ENCODE data around the gene RGL1. TPM values are rescaled to one million over a fixed set of nuclear protein-coding genes. Genes with fewer than 3 reads are reported as not detected.

RGL1 gene
- total RNA-seq, 4 donors from 2014 or later: 11.6 to 22.5 (median 15.0) TPM

GRCh38 chr1:183885142-183885735 is 80.3 kb downstream of the RGL1 start:
- intact Hi-C loops (cut with DNase I; ENCODE audit: low total_unique reads): no loop called here
- H3K4me3 ChIP-seq (ENCODE audit: low read depth, poor library complexity, severe bottlenecking): no peak overlapping the region
- TF ChIP-seq POLR2A (IDR thresholded peaks at IDR 0.05) (no peak), CTCF (IDR thresholded peaks at IDR 0.05) (no peak)
- no peak for DNase-seq (ENCODE audit: low spot score in 2 of 2)
- WGBS, 2 donors: 89 to 90% methylated on average over 1 of the region's 1 CpG

GRCh38 chr1:183886083-183886828 is 81.3 kb downstream of the RGL1 start:
- H3K4me3 ChIP-seq (ENCODE audit: low read depth, poor library complexity, severe bottlenecking): no peak overlapping the region
- intact Hi-C loops (cut with DNase I; ENCODE audit: low total_unique reads): no loop called here
- no peak for TF ChIP-seq POLR2A (IDR thresholded peaks at IDR 0.05)
- no peak for TF ChIP-seq CTCF (IDR thresholded peaks at IDR 0.05)
- DNase-seq (ENCODE audit: low spot score in 2 of 2): no peak
- WGBS, 2 donors: 82 to 83% methylated on average over 3 of the region's 3 CpGs

DNA sequence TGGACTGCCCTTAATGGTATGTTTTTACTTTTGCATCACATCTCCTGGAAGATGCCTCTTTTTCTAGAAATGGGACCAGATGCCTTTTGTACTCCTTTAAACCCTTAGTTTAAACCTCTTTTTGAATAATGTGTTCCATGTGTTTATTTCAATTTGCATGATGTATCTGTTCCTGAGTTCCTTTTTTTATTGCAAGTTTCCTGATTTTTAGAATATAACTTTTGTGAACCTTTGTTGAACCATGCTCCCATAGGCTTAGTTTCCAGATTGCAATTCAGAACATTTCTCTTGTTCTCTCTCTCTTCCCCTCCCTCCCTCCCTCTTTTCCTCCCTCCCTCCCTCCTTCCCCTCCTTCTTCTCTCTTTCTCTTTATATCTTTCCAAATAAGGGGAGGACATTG is 81.9 kb downstream of the RGL1 start:
- intact Hi-C loops (cut with DNase I; ENCODE audit: low total_unique reads): no loop called here
- TF ChIP-seq CTCF (IDR thresholded peaks at IDR 0.05): no peak
- H3K4me3 ChIP-seq (ENCODE audit: low read depth, poor library complexity, severe bottlenecking): no peak overlapping the region
- DNase-seq (ENCODE audit: low spot score in 2 of 2): no peak

DNA sequence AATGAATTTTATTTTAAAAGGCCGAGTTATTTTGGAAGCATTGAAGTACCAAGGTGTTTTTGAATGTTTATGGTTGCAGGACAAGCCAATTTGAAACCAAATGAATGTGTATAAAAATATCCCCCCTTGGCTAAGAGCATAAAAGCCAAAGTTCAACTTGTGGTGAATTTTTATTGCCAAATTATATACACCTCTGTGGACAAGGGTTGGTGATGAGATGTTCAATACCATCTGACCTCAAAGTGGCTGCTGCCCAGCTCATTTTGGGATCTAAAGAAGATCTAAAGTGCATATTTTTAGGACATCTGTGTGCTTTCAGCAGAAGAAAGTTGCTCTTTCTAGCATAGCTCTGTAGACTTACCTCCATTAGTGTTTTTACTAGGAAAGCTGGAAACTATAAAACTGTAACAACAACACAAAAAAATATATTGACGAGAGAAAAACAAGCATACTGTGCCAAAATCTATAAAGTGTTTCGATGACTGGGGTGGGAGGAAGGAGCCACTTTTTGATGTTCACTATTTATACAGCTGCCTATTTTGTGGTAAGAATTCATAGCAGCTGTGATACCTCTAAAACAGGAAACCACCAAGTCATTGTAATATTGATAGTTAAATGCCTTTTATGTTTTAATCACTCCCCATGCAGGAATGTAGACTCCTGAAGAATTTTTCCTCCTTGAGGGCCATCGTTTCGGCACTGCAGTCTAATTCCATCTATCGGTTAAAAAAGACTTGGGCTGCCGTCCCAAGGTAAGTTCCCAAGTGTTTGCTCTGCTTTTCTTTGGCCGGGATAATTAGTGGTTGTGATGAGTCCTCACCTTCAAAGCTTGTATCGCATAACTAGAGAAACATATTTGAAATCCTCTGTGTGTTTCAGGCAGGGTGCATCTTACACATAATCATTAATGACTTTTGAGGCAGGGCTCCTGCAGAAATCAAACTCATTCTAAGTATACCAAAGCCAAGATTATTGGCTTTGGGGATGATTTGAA is 83.2 kb downstream of the RGL1 start:
- DNase-seq (ENCODE audit: low spot score in 2 of 2): no peak
- intact Hi-C loops (cut with DNase I; ENCODE audit: low total_unique reads): no loop called here
- WGBS, 2 donors: 70 to 76% methylated on average over 9 of the region's 9 CpGs
- H3K4me3 ChIP-seq (ENCODE audit: low read depth, poor library complexity, severe bottlenecking): no peak overlapping the region
- TF ChIP-seq CTCF (IDR thresholded peaks at IDR 0.05) (no peak), POLR2A (IDR thresholded peaks at IDR 0.05) (no peak)

DNA sequence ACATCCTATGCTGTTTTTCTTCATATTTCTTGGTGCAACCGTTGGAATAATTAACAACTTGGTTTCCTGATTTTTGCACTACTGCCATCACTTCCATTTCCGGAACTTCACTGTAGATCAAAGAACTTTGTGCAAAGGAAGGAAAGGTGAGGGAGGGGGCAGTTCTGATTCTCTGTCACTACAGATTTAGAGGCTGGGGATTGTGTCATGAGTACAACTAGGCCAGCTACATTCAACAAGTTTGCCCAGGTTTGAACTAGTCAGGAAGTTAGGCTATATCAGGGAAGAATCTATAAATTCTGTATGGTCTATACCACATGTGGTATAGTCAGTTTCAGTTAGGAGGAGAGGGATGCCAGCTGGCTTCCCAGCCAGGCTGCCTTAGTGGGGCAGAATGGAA is 84.2 kb downstream of the RGL1 start:
- WGBS, 2 donors: 66 to 69% methylated on average over 2 of the region's 2 CpGs
- intact Hi-C loops (cut with DNase I; ENCODE audit: low total_unique reads): no loop called here
- H3K4me3 ChIP-seq (ENCODE audit: low read depth, poor library complexity, severe bottlenecking): no peak overlapping the region
- no peak for DNase-seq (ENCODE audit: low spot score in 2 of 2)
- no peak for TF ChIP-seq CTCF (IDR thresholded peaks at IDR 0.05)
- TF ChIP-seq POLR2A (IDR thresholded peaks at IDR 0.05): no peak

Data from lower leg skin (tissue), 4 donors.